Measurements from ENCODE around the gene RUVBL2.

Gene RUVBL2

DNA sequence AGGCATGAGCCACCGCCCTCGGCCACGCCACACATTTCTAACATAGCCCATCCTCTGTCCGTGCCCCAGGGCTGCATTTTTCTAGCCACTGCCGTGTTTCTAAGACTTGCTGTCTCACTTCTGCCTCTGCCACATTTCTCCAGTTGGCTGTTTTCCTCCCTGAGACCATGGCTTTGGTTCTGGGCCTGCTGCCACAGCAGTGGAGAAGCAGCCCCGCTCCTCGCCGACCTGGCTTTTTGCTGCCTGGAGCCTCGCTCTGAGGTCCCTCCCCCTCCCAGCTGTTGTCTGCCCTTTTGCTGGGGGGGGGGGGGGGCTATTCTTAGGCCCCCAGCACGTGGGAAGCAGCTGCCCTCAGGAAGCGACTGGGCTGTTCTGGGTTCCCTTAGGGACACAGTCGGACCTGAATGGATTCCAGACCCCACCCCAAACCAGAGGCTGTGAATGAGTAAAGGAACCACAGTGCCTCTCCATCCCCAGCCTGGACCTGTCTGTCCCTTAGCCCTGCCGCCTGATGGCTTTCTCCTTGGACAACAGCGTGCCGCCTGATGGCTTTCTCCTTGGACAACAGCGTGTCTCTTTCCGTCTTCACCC, 3.9 kb upstream of the RUVBL2 start:
- TF ChIP-seq, protein P1, sequence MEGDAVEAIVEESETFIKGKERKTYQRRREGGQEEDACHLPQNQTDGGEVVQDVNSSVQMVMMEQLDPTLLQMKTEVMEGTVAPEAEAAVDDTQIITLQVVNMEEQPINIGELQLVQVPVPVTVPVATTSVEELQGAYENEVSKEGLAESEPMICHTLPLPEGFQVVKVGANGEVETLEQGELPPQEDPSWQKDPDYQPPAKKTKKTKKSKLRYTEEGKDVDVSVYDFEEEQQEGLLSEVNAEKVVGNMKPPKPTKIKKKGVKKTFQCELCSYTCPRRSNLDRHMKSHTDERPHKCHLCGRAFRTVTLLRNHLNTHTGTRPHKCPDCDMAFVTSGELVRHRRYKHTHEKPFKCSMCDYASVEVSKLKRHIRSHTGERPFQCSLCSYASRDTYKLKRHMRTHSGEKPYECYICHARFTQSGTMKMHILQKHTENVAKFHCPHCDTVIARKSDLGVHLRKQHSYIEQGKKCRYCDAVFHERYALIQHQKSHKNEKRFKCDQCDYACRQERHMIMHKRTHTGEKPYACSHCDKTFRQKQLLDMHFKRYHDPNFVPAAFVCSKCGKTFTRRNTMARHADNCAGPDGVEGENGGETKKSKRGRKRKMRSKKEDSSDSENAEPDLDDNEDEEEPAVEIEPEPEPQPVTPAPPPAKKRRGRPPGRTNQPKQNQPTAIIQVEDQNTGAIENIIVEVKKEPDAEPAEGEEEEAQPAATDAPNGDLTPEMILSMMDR (IDR thresholded peaks at IDR 0.05; ENCODE audit: low read depth, low read length) = no peak
- no peak overlapping the region for H3K4me3 ChIP-seq (replicated peaks in 1 of 2; ENCODE audit: low read depth in 2 of 2, low read length in 2 of 2)
- DNase-seq (ENCODE audit: low read depth in 2 of 2) = no peak

DNA sequence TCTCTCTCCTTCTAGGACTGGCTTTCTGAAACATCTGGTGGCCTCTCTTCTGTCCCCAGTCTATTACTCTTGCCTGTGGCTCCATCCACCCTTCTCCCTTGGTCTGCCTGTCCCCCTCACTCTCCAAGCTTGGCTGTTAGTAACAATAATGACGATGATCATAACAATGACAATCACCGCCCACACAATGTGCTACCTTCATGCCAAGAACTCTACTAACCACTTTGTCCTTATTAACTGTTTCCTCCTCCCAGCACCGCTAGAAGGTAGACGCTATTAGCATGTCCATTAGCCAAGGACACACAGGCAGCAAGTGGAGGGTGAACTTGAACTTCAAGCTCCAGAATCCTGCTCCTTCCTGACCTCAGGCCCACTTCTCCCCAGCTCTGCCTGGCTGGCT, 3.3 kb upstream of the RUVBL2 start:
- TF ChIP-seq, protein P1 (IDR thresholded peaks at IDR 0.05; ENCODE audit: low read depth, low read length) = no peak
- DNase-seq (ENCODE audit: low read depth in 2 of 2) = no peak
- no peak overlapping the region for H3K4me3 ChIP-seq (replicated peaks in 1 of 2; ENCODE audit: low read depth in 2 of 2, low read length in 2 of 2)

DNA sequence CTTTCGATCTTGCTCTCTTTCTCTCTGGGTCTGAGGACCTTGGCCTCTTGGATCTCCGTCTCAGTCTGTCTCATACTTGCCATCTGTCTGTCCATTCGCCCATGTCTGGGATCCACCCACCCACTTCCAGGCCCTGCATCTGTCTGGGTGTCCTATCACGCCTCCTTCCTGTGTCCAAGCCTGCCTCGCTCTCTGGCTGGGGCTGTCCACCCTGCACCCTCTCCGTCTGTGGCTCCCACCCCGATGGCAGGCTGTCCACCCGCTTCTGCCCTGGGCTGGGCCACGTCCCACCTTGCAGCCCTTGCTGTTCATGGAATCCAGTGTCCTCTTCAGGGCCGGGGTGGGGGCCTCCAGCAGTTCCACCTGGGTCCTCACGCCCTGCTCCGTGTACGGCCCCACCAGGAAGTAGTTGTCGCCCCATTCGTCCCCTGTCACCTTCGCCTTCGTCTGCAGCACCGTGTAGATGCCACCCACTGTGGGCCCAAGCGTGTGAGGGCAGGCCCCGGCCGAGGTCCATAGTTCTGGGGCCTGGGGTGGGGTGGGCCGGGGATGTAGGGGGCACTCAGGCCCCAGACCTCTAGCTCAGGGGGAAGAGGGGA, 2.6 kb upstream of the RUVBL2 start:
- TF ChIP-seq, protein P1 (IDR thresholded peaks at IDR 0.05; ENCODE audit: low read depth, low read length) = no peak
- H3K4me3 ChIP-seq (replicated peaks in 1 of 2; ENCODE audit: low read depth in 2 of 2, low read length in 2 of 2) = peak overlapping the region; percentile 73 to 98
- no peak for DNase-seq (ENCODE audit: low read depth in 2 of 2)

DNA sequence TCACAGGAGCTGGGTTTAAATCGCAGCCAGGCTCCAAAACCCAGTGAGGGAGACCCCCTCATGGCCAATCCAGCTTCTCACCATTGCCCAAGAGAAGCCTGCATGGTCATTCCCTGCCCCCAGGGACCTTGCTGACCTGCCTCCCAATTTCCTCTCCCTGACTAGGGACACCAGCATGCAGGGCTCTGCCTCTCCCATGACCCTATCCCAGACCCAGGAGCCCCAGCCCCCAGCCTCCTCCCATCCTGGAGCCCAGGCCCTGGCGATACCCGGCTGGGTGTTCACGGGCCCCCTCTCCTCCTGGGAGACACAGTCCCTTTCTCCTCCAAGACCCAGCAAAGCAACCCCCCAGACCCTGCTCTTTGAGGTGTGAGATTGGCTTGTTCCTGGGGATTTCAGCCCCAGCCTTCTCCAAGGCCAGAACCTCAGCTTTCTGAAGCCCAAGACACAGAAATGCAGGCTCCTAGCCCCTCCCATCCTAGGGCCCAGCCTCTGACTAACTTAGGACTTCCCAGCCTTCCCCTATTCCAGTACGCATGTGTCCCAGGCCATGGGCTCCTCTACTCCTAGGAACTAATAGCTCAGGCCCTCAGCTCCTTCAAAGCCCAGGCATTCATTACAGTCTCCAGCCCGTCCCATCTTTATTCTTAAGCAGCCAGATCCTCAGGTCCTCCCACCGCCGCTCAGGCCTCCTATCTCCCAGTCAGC, 1.7 kb upstream of the RUVBL2 start:
- H3K4me3 ChIP-seq (replicated peaks in 1 of 2; ENCODE audit: low read depth in 2 of 2, low read length in 2 of 2) = peak overlapping the region; percentile 73 to 98
- DNase-seq (ENCODE audit: low read depth in 2 of 2) = peak; percentile 83 to 89
- TF ChIP-seq, protein P1 (IDR thresholded peaks at IDR 0.05; ENCODE audit: low read depth, low read length) = no peak

DNA sequence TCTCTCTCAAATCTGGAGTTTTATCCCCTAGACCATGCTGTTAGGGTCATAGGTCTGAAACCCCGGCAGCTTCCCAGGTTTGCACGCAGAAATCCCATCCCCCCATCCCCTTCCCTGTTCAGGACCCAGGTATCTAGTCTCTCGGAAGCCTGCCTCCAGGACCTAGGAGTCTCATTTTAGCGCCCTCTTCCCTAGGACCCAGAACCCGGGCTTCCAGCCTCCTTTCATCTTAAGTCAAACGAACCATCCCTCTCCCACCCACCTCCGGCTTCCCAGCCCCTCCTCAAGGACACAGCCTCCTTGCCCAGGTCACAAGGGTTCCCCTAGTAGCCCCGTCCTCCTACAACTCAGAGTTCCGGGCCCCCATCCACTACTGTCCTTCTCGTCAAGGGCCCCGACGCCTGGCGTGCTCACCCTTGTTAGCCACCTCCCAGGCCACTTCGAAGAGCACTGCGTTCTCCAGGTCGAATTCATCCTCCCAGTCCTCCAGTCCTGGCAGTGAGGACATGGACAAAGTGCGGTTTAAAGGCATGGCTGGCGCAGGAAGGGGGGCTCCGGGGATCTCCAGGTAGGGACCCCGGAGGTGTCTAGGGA, 1.0 kb upstream of the RUVBL2 start:
- DNase-seq (ENCODE audit: low read depth in 2 of 2) = no peak
- H3K4me3 ChIP-seq (replicated peaks in 1 of 2; ENCODE audit: low read depth in 2 of 2, low read length in 2 of 2) = peak overlapping the region; percentile 73 to 98
- TF ChIP-seq, protein P1 (IDR thresholded peaks at IDR 0.05; ENCODE audit: low read depth, low read length) = no peak

DNA sequence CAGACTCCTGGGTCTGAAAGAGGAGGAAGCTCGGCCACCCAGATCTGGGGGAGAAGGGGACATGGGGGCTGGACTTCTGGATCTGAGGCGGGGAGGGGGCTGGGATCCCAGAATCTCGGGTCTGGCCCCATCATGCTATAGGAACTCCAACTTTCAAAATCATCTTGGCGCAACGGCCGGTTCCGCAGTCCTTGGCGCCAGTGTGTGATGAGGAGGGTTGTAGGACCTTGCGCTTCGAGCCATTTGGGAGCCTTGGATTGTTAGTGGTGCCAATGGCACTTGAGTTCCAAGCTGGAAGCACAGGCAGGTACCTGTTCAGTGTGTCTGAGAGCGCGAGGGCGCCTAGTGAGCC, 324 bp downstream of the RUVBL2 start:
- H3K4me3 ChIP-seq (replicated peaks in 1 of 2; ENCODE audit: low read depth in 2 of 2, low read length in 2 of 2) = peak overlapping the region; percentile 82 to 90
- no peak for DNase-seq (ENCODE audit: low read depth in 2 of 2)
- TF ChIP-seq, protein P1 (IDR thresholded peaks at IDR 0.05; ENCODE audit: low read depth, low read length) = no peak
